Daoy (cell line): ENCODE measurements around the gene PLBD1. TPM values are rescaled to one million over a fixed set of nuclear protein-coding genes. Genes with fewer than 3 reads are reported as not detected.
A peak's percentile ranks its signal among the peaks of the same experiment; 100 is the strongest.

ENCODE experiments used
- DNase-seq: peaks from one replicate; pipeline ENCODE4 v3.0.0-alpha.2; 2015; ENCODE audit warnings: low read depth
- total RNA-seq: library from RNA; depleted of rRNA; stranded (reverse); fragments of >200 nt; shearing (Covaris generic); gene quantifications from 2 replicates; pipeline ENCODE4 v1.2.3, GENCODE V29; 2014

PLBD1 gene
- total RNA-seq, 1 experiment from 2014 or later = 1.9 TPM

- no peak for DNase-seq
Measured at GRCh38 chr12:14570231-14570630, 2.5 kb upstream of the PLBD1 start.

- no peak for DNase-seq
Measured at GRCh38 chr12:14564336-14564959, 3.2 kb downstream of the PLBD1 start.

- DNase-seq = no peak
Measured at GRCh38 chr12:14563046-14563445, 4.6 kb downstream of the PLBD1 start.

GRCh38 chr12:14562279-14562678 is 5.4 kb downstream of the PLBD1 start:
- no peak for DNase-seq

- DNase-seq = no peak
Measured at GRCh38 chr12:14561677-14562238, 5.9 kb downstream of the PLBD1 start.

- no peak for DNase-seq
Measured at GRCh38 chr12:14560904-14561574, 6.6 kb downstream of the PLBD1 start.

GRCh38 chr12:14558473-14558959 is 9.2 kb downstream of the PLBD1 start:
- no peak for DNase-seq

- no peak for DNase-seq
Measured at GRCh38 chr12:14557966-14558365, 9.7 kb downstream of the PLBD1 start.

- peak; percentile 45 for DNase-seq
Measured at GRCh38 chr12:14554281-14555007, 13.2 kb downstream of the PLBD1 start.

- DNase-seq = no peak
Measured at GRCh38 chr12:14548609-14549008, 19.1 kb downstream of the PLBD1 start.

- no peak for DNase-seq
Measured at GRCh38 chr12:14547571-14547970, 20.1 kb downstream of the PLBD1 start.

GRCh38 chr12:14545144-14546124 is 22.2 kb downstream of the PLBD1 start:
- no peak for DNase-seq

- no peak for DNase-seq
Measured at GRCh38 chr12:14540801-14541462, 26.8 kb downstream of the PLBD1 start.

- DNase-seq = no peak
Measured at GRCh38 chr12:14537088-14537487, 30.6 kb downstream of the PLBD1 start.

- DNase-seq = no peak
Measured at GRCh38 chr12:14532152-14532551, 35.5 kb downstream of the PLBD1 start.

GRCh38 chr12:14525964-14526363 is 41.7 kb downstream of the PLBD1 start:
- DNase-seq = no peak

GRCh38 chr12:14521822-14522221 is 45.9 kb downstream of the PLBD1 start:
- no peak for DNase-seq

GRCh38 chr12:14514946-14515345 is 52.7 kb downstream of the PLBD1 start:
- no peak for DNase-seq

GRCh38 chr12:14514154-14514842 is 53.4 kb downstream of the PLBD1 start:
- peak; percentile 23 for DNase-seq

- no peak for DNase-seq
Measured at GRCh38 chr12:14510574-14510973, 57.1 kb downstream of the PLBD1 start.
